K562 (cell line): ENCODE results near the gene LAMTOR4. TPM values are rescaled to one million over a fixed set of nuclear protein-coding genes. Genes with fewer than 3 reads are reported as not detected.

ENCODE experiments used
- ATF1 ChIP-seq, 2 experiments: fragments of 450-650 bp in 1 of 2; IDR thresholded peaks; 2 replicates each; pipeline ENCODE4 v1.6.1; 2016; ENCODE audit warnings: missing compliant biosample characterization in 1 of 2, missing genetic modification characterization in 1 of 2
- CCNT2 ChIP-seq: IDR thresholded peaks from 2 replicates; pipeline ENCODE4 v1.6.1; 2011; ENCODE audit warnings: borderline replicate concordance, low read depth, mild to moderate bottlenecking, moderate library complexity, mixed read lengths, low read length; ENCODE audit not compliant: insufficient read length; ENCODE audit errors: extremely low read depth
- E2F8 ChIP-seq: fragments of 450-650 bp; IDR thresholded peaks from 2 replicates; pipeline ENCODE4 v1.7.1; 2018; ENCODE audit warnings: mild to moderate bottlenecking, low read depth; ENCODE audit not compliant: partially characterized antibody
- GTF2E2 ChIP-seq: fragments of 200-800 bp; sonication (Bioruptor generic); IDR thresholded peaks from 2 replicates; pipeline ENCODE4 v1.6.1; 2016; ENCODE audit warnings: missing genetic modification characterization, missing compliant biosample characterization
- HNRNPLL ChIP-seq: fragments of 200-400 bp; formaldehyde crosslinking; IDR thresholded peaks from 2 replicates; pipeline ENCODE4 v1.6.1; 2017; ENCODE audit warnings: low read length, low read depth, mild to moderate bottlenecking; ENCODE audit not compliant: poor library complexity, severe bottlenecking
- JUN ChIP-seq, 2 experiments: sonication (generic) in 1 of 2; formaldehyde crosslinking in 1 of 2; IDR thresholded peaks; 2 replicates each; pipeline versions ENCODE4 v1.6.1 to v1.8.0; 2012 to 2022; ENCODE audit warnings: borderline replicate concordance in 2 of 2, mild to moderate bottlenecking in 2 of 2, improper control_type of control experiment in 1 of 2, low read depth in 1 of 2, low read length in 1 of 2, missing genetic modification reagents in 1 of 2
- NRF1 ChIP-seq, 2 experiments: fragments of 450-650 bp; IDR thresholded peaks in 1 of 2; conservative IDR thresholded peaks in 1 of 2; 2 replicates each; pipeline ENCODE4 v1.6.1; 2014; ENCODE audit warnings: mild to moderate bottlenecking in 2 of 2
- SMAD1 ChIP-seq: fragments of 150-350 bp; IDR thresholded peaks from 2 replicates; pipeline ENCODE4 v1.6.1; 2014; ENCODE audit warnings: low read length, low read depth; ENCODE audit not compliant: partially characterized antibody
- TAF1 ChIP-seq: IDR thresholded peaks from 2 replicates; pipeline ENCODE4 v1.6.1; 2011; ENCODE audit warnings: mild to moderate bottlenecking, low read length, moderate library complexity; ENCODE audit not compliant: insufficient read depth, control insufficient read depth, severe bottlenecking; ENCODE audit errors: extremely low read depth
- TFAP4 ChIP-seq: sonication (generic); formaldehyde crosslinking; IDR thresholded peaks from 2 replicates; pipeline ENCODE4 v1.8.0; 2022; ENCODE audit warnings: missing genetic modification reagents, mild to moderate bottlenecking, moderate library complexity, borderline replicate concordance
- THAP12 ChIP-seq: fragments of 250-450 bp; sonication (Bioruptor Pico); IDR thresholded peaks from 2 replicates; pipeline ENCODE4 v1.9.0; 2021; ENCODE audit warnings: mild to moderate bottlenecking, inconsistent platforms
- U2AF1 ChIP-seq: fragments of 200-400 bp; formaldehyde crosslinking; optimal IDR thresholded peaks from 2 replicates; pipeline ENCODE3; 2017; ENCODE audit warnings: mild to moderate bottlenecking, low read depth, low read length, moderate library complexity
- ZC3H8 ChIP-seq: fragments of 450-650 bp; IDR thresholded peaks from 2 replicates; pipeline ENCODE4 v1.6.1; 2017
- polyA plus RNA-seq, 8 experiments: library from polyadenylated mRNA; depleted of rRNA in 4 of 8; stranded (reverse) in 5 of 8; unstranded in 3 of 8; fragments of >200 nt; fragmentation: Nextera tagmentation in 2 of 8; fragmentation: Illumina TruSeq in 1 of 8; extraction: Ambion mirVana in 2 of 8; extraction: Trizol in 1 of 8; gene quantifications; 2 replicates each; pipeline versions ENCODE4 v1.2.1 to v1.2.3, GENCODE V29; 2011 to 2014; ENCODE audit warnings: inconsistent platforms in 1 of 8, missing spikeins in 1 of 8
- total RNA-seq, 7 experiments: library from RNA; depleted of rRNA in 6 of 7; stranded (reverse); fragments of >200 nt in 6 of 7; fragmentation: Illumina TruSeq in 2 of 7; extraction: Trizol in 2 of 7; gene quantifications; 2 replicates each; pipeline versions ENCODE4 v1.2.1 to v1.2.3, GENCODE V29; 2011 to 2021; ENCODE audit warnings: low replicate concordance in 1 of 7
- TF ChIP-seq, protein P1 (sequence below), 3 experiments: IDR thresholded peaks in 2 of 3; conservative IDR thresholded peaks in 1 of 3; 2 replicates each; pipeline ENCODE4 v1.5.1; 2011 to 2012; ENCODE audit warnings: low read length in 3 of 3, mild to moderate bottlenecking in 3 of 3, control low read depth in 2 of 3, improper control_type of control experiment in 1 of 3, inconsistent platforms in 1 of 3, low read depth in 1 of 3, mixed read lengths in 1 of 3, moderate library complexity in 1 of 3; ENCODE audit not compliant: insufficient read depth in 2 of 3

Gene LAMTOR4
- total and polyA plus RNA-seq, 9 of the 15 experiments (the other 6 are each of a cell fraction or from before 2014, with no cell fraction given), result 79.6 to 314 (median 195) TPM

- peak; percentile 57 for TF ChIP-seq HNRNPLL
- TF ChIP-seq E2F8, result peak; percentile 80
- peak; percentile 81 for TF ChIP-seq TAF1
- peak in 1 of 2 experiments; percentile 54; a peak in 3 of 4 replicates for TF ChIP-seq NRF1 (conservative IDR thresholded peaks at IDR 0.05 in 1 of 2, IDR thresholded peaks at IDR 0.05 in 1 of 2)
- TF ChIP-seq JUN (IDR thresholded peaks at IDR 0.05; ENCODE audit: borderline replicate concordance, low read depth, low read length), result 0 out of 2 replicates have a peak, but pooled peaks have one; percentile 19
- TF ChIP-seq JUN (CRISPR knock-in tag; IDR thresholded peaks at IDR 0.05; ENCODE audit: borderline replicate concordance), result no peak
- no peak for TF ChIP-seq ATF1 (CRISPR knock-in tag; IDR thresholded peaks at IDR 0.05)
- peak; percentile 72 for TF ChIP-seq ATF1 (tag; IDR thresholded peaks at IDR 0.05)
- TF ChIP-seq GTF2E2 (tag), result peak; percentile 74
- peak; percentile 81 for TF ChIP-seq TFAP4 (CRISPR knock-in tag)
- TF ChIP-seq THAP12 (CRISPR knock-in tag), result 0 out of 2 replicates have a peak, but pooled peaks have one; percentile 15
- TF ChIP-seq SMAD1, result peak; percentile 17
- TF ChIP-seq U2AF1, result peak; percentile 73
- TF ChIP-seq, protein P1, sequence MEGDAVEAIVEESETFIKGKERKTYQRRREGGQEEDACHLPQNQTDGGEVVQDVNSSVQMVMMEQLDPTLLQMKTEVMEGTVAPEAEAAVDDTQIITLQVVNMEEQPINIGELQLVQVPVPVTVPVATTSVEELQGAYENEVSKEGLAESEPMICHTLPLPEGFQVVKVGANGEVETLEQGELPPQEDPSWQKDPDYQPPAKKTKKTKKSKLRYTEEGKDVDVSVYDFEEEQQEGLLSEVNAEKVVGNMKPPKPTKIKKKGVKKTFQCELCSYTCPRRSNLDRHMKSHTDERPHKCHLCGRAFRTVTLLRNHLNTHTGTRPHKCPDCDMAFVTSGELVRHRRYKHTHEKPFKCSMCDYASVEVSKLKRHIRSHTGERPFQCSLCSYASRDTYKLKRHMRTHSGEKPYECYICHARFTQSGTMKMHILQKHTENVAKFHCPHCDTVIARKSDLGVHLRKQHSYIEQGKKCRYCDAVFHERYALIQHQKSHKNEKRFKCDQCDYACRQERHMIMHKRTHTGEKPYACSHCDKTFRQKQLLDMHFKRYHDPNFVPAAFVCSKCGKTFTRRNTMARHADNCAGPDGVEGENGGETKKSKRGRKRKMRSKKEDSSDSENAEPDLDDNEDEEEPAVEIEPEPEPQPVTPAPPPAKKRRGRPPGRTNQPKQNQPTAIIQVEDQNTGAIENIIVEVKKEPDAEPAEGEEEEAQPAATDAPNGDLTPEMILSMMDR (IDR thresholded peaks at IDR 0.05 in 2 of 3, conservative IDR thresholded peaks at IDR 0.05 in 1 of 3; ENCODE audit: insufficient read depth in 2 of 3, low read depth in 1 of 3, low read length in 3 of 3), result no peak
- no peak for TF ChIP-seq ZC3H8
- TF ChIP-seq CCNT2, result peak; percentile 77
These were observed 9.7 kb downstream of the LAMTOR4 start, which contains the start of gene TRAPPC14 (continued) for GRCh38 chr7:100158229-100159098.
